SU-DHL-6 (cell line): ENCODE results near the gene SLC7A8.

ENCODE experiments used
- H2AFZ ChIP-seq: fragments of 200-600 bp; sonication (generic); 2 replicates; pipeline ENCODE4 v1.6.1; 2014; ENCODE audit warnings: low read depth, mild to moderate bottlenecking, moderate library complexity, mixed read lengths, antibody characterized with exemption, low read length; ENCODE audit not compliant: severe bottlenecking
- H3F3A ChIP-seq: fragments of 200-600 bp; shearing (Covaris generic); 2 replicates; pipeline ENCODE4 v1.6.0; 2016; ENCODE audit warnings: antibody characterized with exemption, mild to moderate bottlenecking; ENCODE audit not compliant: insufficient read depth
- H3K27ac ChIP-seq: fragments of 200-600 bp; sonication (generic); 2 replicates; pipeline ENCODE4 v1.5.1; 2016; ENCODE audit warnings: low read depth, mild to moderate bottlenecking, low read length, moderate library complexity, mixed read lengths
- H3K27me3 ChIP-seq: fragments of 200-600 bp; sonication (generic), shearing (Covaris generic); 2 replicates; pipeline ENCODE4 v1.6.0; 2014; ENCODE audit warnings: mild to moderate bottlenecking, low read length
- H3K36me3 ChIP-seq: fragments of 200-600 bp; sonication (generic); 2 replicates; pipeline ENCODE4 v1.6.1; 2014; ENCODE audit warnings: mild to moderate bottlenecking, low read length, mixed read lengths
- H3K4me2 ChIP-seq: fragments of 300-600, 200-600 bp; shearing (Covaris generic), sonication (generic); 2 replicates; pipeline ENCODE4 v1.6.0; 2014; ENCODE audit warnings: low read length, low read depth, mild to moderate bottlenecking; ENCODE audit not compliant: poor library complexity, severe bottlenecking
- H3K4me3 ChIP-seq: fragments of 200-600 bp; sonication (generic); 2 replicates; pipeline ENCODE4 v1.5.1; 2014; ENCODE audit warnings: antibody characterized with exemption, low read length, mild to moderate bottlenecking, mixed read lengths; ENCODE audit not compliant: insufficient read depth, poor library complexity, severe bottlenecking
- H3K79me2 ChIP-seq: fragments of 200-600 bp; sonication (generic); 2 replicates; pipeline ENCODE4 v1.6.1; 2014; ENCODE audit warnings: mild to moderate bottlenecking, low read length, moderate library complexity; ENCODE audit not compliant: insufficient read depth
- H3K9ac ChIP-seq: fragments of 200-600 bp; sonication (generic); 2 replicates; pipeline ENCODE4 v1.7.0; 2014; ENCODE audit warnings: mild to moderate bottlenecking, low read length
- H3K9me2 ChIP-seq: fragments of 200-600 bp; sonication (generic); replicated peaks from 2 replicates; pipeline ENCODE4 v1.6.1; 2014; ENCODE audit warnings: low read length; ENCODE audit not compliant: insufficient read depth
- H3K9me3 ChIP-seq: fragments of 200-600 bp; sonication (generic); 2 replicates; pipeline ENCODE4 v1.6.1; 2014; ENCODE audit warnings: low read length, mixed read lengths; ENCODE audit not compliant: insufficient read depth
- H4K20me1 ChIP-seq: fragments of 200-600 bp; sonication (generic); 2 replicates; pipeline ENCODE4 v1.6.1; 2014; ENCODE audit warnings: low read depth, mild to moderate bottlenecking, antibody characterized with exemption, low read length, moderate library complexity, mixed read lengths
- CTCF ChIP-seq: fragments of 200-600 bp; sonication (generic); IDR thresholded peaks from one replicate; pipeline ENCODE4 v1.5.1; 2017; ENCODE audit warnings: antibody characterized with exemption, mild to moderate bottlenecking, low read length, moderate library complexity; ENCODE audit not compliant: insufficient read depth, poor library complexity, severe bottlenecking
- EZH2phosphoT487 ChIP-seq: fragments of 200-600 bp; sonication (generic), shearing (Covaris generic); conservative IDR thresholded peaks from 2 replicates; pipeline ENCODE4 v1.6.1; 2018; ENCODE audit warnings: mild to moderate bottlenecking, antibody characterized with exemption, low read length, moderate library complexity, mixed read lengths

Gene SLC7A8

GRCh38 chr14:23090254-23090636, 93.2 kb downstream of the SLC7A8 start:
- H3K27ac ChIP-seq = no peak overlapping the region
- no peaks in the 10 kb centered on the region for H3K27me3 ChIP-seq
- no peak overlapping the region for H3K4me2 ChIP-seq
- TF ChIP-seq CTCF (no peak), EZH2phosphoT487 (no peak)
- H3K36me3 ChIP-seq = peaks cover 52% of the 10 kb centered on the region
- peaks cover 45% of the 10 kb centered on the region for H3K79me2 ChIP-seq
- no peak overlapping the region for H3K9ac ChIP-seq
- no peak overlapping the region for H3K4me3 ChIP-seq
- H2AFZ ChIP-seq = no peak overlapping the region
- 0 out of 2 replicates have a peak, but pooled peaks cover 3% of the 10 kb centered on the region for H3F3A ChIP-seq
- no peaks in the 10 kb centered on the region for H3K9me2 ChIP-seq
- H3K9me3 ChIP-seq = no peaks in the 10 kb centered on the region
- peaks cover 25% of the 10 kb centered on the region for H4K20me1 ChIP-seq

- 0 out of 2 replicates have a peak, but pooled peaks cover 3% of the 10 kb centered on the region for H3F3A ChIP-seq
- no peak overlapping the region for H3K4me3 ChIP-seq
- H3K4me2 ChIP-seq = no peak overlapping the region
- H3K27me3 ChIP-seq = no peaks in the 10 kb centered on the region
- no peaks in the 10 kb centered on the region for H3K9me2 ChIP-seq
- no peaks in the 10 kb centered on the region for H3K9me3 ChIP-seq
- no peak overlapping the region for H2AFZ ChIP-seq
- peaks cover 25% of the 10 kb centered on the region for H4K20me1 ChIP-seq
- H3K79me2 ChIP-seq = peaks cover 45% of the 10 kb centered on the region
- H3K9ac ChIP-seq = no peak overlapping the region
- no peak overlapping the region for H3K27ac ChIP-seq
- TF ChIP-seq CTCF = no peak
- no peak for TF ChIP-seq EZH2phosphoT487
- peaks cover 53% of the 10 kb centered on the region for H3K36me3 ChIP-seq
Measured at GRCh38 chr14:23089498-23090253, 93.8 kb downstream of the SLC7A8 start.

- Histone ChIP-seq H3F3A (0 out of 2 replicates have a peak, but pooled peaks cover 3% of the 10 kb centered on the region), H3K4me3 (no peak overlapping the region), H4K20me1 (peaks cover 4% of the 10 kb centered on the region; the same call in 1 of the 2 replicates), H3K27me3 (no peaks in the 10 kb centered on the region), H3K4me2 (no peak overlapping the region), H3K9ac (no peak overlapping the region), H3K27ac (no peak overlapping the region), H3K9me2 (no peaks in the 10 kb centered on the region), H2AFZ (no peak overlapping the region), H3K79me2 (peaks cover 15% of the 10 kb centered on the region; the same call in 1 of the 2 replicates), H3K9me3 (no peaks in the 10 kb centered on the region), H3K36me3 (peaks cover 46% of the 10 kb centered on the region)
- TF ChIP-seq EZH2phosphoT487 (no peak), CTCF (no peak)
Measured at GRCh38 chr14:23086565-23086964, 96.9 kb downstream of the SLC7A8 start.
